GM18858 (cell line): ENCODE measurements around the gene KIFAP3.
"Not testable (repeated sequence)": the region's sequence is repeated elsewhere in the genome, so short reads cannot be mapped to it uniquely, and the experiment has no call there.

Experiments
- ATAC-seq: cut with Tn5 transposase; IDR thresholded peaks from one replicate; pipeline ENCODE4 v1.9.1; 2021; ENCODE audit not compliant: unreplicated experiment

KIFAP3 gene

DNA sequence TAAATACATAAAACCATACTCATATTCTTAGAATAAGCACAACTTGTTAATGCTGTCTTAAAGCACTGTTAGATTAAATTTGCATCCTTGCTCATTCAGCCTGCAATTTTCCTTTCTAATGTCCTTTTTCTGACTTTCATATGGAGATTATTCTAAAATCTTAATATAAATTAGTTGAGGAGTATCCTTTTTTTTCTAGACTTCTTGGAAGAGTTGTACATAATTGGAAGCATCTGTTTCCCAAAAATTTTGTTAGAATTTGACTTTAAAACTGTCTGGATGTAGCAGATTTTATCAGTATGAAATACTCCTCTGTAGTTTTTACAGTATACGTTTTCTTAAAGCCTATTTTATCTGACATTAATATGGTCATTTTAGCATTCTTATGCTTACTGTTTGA, 9.7 kb downstream of the KIFAP3 start:
- ATAC-seq: no peak

- no peak for ATAC-seq
These were observed 11.2 kb downstream of the KIFAP3 start for GRCh38 chr1:170063109-170063826.

DNA sequence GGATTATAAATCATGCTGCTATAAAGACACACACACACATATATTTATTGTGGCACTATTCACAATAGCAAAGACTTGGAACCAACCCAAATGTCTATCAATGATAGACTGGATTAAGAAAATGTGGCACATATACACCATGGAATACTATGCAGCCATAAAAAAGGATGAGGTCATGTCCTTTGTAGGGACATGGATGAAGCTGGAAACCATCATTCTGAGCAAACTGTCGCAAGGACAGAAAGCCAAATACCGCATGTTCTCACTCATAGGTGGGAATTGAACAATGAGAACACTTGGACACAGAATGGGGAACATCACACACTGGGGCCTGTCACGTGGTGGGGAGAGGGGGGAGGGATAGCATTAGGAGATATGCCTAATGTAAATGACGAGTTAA, 12.8 kb downstream of the KIFAP3 start:
- not testable (repeated sequence) for ATAC-seq

GRCh38 chr1:170060015-170060520, 14.4 kb downstream of the KIFAP3 start:
- not testable (repeated sequence) for ATAC-seq

DNA sequence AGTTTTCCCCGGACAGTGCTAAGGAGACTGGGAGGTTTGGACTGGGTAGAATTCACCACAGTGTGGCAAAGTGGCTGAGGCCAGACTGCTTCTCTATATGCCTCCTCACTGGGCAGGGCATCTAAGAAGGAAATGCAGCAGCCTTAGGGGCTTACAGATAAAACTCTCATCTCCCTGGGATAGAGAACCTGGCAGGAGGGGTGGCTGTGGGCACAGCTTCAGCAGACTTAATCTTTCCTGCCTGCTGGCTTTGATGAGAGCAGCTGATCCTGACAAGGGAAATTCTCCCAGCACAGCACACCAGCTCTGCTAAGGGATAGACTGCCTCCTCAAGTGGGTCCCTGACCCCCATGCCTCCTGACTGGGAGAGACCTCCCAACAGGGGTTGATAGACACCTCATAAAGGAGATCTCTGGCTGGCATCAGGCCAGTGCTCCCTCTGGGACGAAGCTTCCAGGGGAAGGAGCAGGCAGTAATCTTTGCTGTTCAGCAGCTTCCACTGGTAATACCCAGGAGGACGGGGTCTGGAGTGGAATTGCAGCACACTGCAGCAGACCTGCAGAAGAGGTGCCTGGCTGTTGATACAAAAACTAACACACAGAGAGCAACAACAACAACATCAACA, 25.2 kb downstream of the KIFAP3 start:
- ATAC-seq: no peak

GRCh38 chr1:170048515-170048914, 26.0 kb downstream of the KIFAP3 start:
- no peak for ATAC-seq

- ATAC-seq: no peak
These were observed 30.3 kb downstream of the KIFAP3 start for GRCh38 chr1:170044187-170044586.

- ATAC-seq: no peak
These were observed 32.9 kb downstream of the KIFAP3 start for GRCh38 chr1:170041423-170042192.

DNA sequence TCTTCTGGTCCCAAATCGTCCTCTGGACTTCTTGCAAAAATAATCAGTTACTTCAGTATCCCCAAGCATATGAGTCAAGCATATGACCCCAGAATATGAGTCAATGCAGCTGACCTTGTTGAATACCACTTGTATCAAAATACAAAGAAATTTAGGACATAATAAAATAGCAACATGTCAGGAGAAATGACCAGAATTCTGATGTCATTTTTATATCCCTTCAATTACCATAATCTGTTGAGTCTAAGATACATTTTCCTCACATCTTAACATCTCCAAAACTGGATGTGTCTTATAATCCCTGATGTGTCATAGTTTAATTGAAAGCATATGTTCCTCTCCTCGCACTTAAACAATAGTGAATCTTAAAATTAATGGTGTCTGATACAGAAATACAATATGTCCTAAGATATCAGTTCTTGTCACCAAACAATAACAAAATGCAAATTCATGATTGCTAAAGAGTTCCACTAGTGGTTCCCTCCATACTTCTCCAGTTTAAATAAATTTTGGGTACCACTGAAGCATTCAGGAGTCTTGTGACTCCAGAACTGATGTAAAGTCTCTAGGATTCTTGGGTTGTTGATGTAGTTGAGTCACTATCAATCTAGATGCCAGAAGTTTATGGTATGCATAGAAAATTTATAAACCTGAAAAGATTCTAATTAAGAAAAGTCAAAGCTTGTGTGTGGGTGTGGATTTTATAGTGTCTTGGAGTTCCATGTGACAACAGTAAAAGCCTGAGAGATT, 41.8 kb downstream of the KIFAP3 start:
- ATAC-seq: no peak

- ATAC-seq: no peak
These were observed 44.3 kb downstream of the KIFAP3 start for GRCh38 chr1:170030212-170030611.

GRCh38 chr1:170027760-170028159, 46.7 kb downstream of the KIFAP3 start:
- no peak for ATAC-seq

DNA sequence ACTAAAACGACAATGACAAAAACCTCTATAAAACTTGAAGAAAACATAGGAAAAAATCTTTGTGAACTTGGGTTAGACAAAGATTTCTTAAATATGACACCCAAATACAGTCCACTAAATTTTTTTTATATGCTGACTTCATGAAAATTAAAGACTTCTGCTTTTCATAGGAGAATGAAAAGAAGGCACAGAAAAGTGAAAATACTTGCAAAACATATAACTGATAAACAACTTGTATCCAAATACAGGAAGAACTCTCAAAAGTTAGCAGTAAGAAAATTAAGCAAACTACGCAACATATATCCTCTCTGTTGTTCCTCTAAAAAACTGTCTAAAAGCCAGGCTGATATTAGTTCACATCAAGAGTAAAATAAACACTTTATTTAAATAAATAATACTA, 53.6 kb downstream of the KIFAP3 start:
- ATAC-seq: no peak

GRCh38 chr1:170017478-170017877, 57.0 kb downstream of the KIFAP3 start:
- no peak for ATAC-seq

- no peak for ATAC-seq
These were observed 61.6 kb downstream of the KIFAP3 start for GRCh38 chr1:170012920-170013319.

DNA sequence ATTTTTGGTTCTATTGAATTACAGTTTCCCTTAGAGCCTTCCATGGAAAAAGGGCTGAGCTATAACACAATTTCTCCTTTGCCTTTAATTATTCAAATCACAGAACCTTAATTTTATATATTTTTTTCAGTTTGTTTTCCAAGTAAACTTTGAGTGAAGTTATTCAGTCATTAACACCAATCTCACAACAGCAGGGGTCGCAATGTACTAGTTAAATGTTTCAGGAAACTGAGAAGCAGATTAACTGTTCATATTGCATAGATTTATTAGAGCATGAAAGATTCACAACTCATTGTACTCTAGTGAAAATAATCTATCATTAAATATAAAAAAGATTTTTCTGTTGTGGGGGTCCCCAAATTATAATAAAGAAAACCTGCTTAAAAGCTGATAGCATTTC, 64.1 kb downstream of the KIFAP3 start:
- ATAC-seq: no peak

GRCh38 chr1:170009551-170009950, 64.9 kb downstream of the KIFAP3 start:
- ATAC-seq: no peak

DNA sequence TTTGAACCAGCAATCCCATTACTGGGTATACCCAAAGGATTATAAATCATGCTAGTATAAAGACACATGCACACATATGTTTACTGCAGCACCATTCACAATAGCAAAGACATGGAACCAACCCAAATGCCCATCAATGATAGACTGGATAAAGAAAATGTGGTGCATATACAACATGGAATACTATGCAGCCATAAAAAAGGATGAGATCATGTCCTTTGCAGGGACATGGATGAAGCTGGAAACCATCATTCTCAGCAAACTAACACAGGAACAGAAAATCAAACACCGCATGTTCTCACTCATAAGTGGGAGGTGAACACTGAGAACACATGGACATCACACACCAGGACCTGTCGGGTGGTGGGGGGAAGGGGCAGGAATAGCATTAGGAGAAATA, 65.8 kb downstream of the KIFAP3 start:
- ATAC-seq: not testable (repeated sequence)

GRCh38 chr1:170003270-170003835, 71.1 kb downstream of the KIFAP3 start:
- not testable (repeated sequence) for ATAC-seq

DNA sequence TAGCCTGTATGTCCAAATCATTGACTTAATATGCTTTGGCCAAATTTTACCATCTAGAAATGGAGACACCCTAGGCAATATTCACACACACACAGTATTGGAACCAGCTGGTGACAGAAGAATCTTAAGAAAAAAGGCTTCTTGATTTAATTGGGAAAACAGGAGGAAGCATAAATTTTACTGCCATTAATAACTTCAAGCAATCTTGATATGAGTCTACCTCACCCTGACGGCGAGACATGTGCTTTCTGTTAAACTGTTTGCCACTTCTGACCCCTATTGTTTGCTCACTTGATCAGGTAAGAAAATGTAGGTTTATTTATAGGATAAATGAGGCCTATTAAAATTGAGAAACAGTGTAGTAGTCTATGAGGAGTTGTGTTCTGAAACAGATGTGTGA, 73.2 kb downstream of the KIFAP3 start:
- ATAC-seq: no peak

DNA sequence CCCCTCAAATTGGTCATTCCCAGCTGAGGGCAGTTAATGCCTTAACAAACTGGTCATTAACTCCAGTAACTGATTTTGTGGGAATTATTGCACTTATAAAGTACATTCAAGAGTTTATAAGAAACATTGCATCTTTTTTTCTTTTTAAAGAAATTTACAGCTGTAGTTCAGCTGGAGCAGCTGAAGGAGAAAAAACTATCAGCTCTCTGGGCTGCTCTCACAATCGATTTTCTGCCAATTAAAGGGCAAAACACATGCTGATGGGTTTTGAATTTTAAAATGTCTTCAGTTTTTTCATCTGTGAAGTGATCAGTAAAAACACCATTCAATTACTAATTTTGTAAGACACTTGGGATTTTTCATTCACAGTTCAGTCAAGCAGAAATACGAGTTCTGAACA, 74.7 kb downstream of the KIFAP3 start:
- no peak for ATAC-seq

GRCh38 chr1:169999331-169999741, 75.2 kb downstream of the KIFAP3 start:
- no peak for ATAC-seq
